NB4 (cell line): ENCODE measurements around the gene DOK7.

Source experiments
- DNase-seq: peaks from one replicate; pipeline ENCODE4 v3.0.0; 2010; ENCODE audit warnings: low read depth
- H3K4me3 ChIP-seq: one replicate; pipeline ENCODE4 v1.5.1; 2011; ENCODE audit warnings: mild to moderate bottlenecking, low read depth, low read length, moderate library complexity
- CTCF ChIP-seq: IDR thresholded peaks from one replicate; pipeline ENCODE4 v1.5.1; 2012; ENCODE audit warnings: low read depth, low read length
- MAX ChIP-seq: IDR thresholded peaks from 2 replicates; pipeline ENCODE4 v1.6.1; 2011; ENCODE audit warnings: low read depth, low read length
- MYC ChIP-seq: IDR thresholded peaks from 2 replicates; pipeline ENCODE4 v1.6.1; 2011; ENCODE audit warnings: low read depth, low read length
- POLR2A ChIP-seq: IDR thresholded peaks from 2 replicates; pipeline ENCODE4 v1.6.1; 2011; ENCODE audit warnings: mild to moderate bottlenecking; ENCODE audit not compliant: insufficient read length; ENCODE audit errors: extremely low read depth

The DOK7 gene

GRCh38 chr4:3484057-3484973 is 21.2 kb downstream of the DOK7 start:
- TF ChIP-seq POLR2A (no peak), MYC (no peak), MAX (no peak), CTCF (no peak)
- DNase-seq, result peak; percentile 68
- H3K4me3 ChIP-seq, result no peak overlapping the region

- DNase-seq, result peak; percentile 89
- no peak overlapping the region for H3K4me3 ChIP-seq
- TF ChIP-seq POLR2A (no peak), CTCF (no peak), MYC (no peak), MAX (peak; percentile 36; the same call in 1 of the 2 replicates)
Measured at GRCh38 chr4:3485011-3485791, 22.1 kb downstream of the DOK7 start.

GRCh38 chr4:3485886-3486540 is 22.9 kb downstream of the DOK7 start:
- TF ChIP-seq POLR2A (no peak), MAX (no peak), MYC (no peak), CTCF (no peak)
- no peak for DNase-seq
- no peak overlapping the region for H3K4me3 ChIP-seq

- TF ChIP-seq MYC, result no peak
- TF ChIP-seq CTCF, result no peak
- no peak for TF ChIP-seq POLR2A
- no peak for TF ChIP-seq MAX
- no peak for DNase-seq
- no peak overlapping the region for H3K4me3 ChIP-seq
Measured at GRCh38 chr4:3486541-3487540, 23.7 kb downstream of the DOK7 start.

- no peak for DNase-seq
- TF ChIP-seq CTCF, result no peak
- no peak for TF ChIP-seq MYC
- no peak for TF ChIP-seq POLR2A
- no peak overlapping the region for H3K4me3 ChIP-seq
Measured at GRCh38 chr4:3487861-3488260, 24.8 kb downstream of the DOK7 start.
